ENCODE measurements around the gene C1D.

- TF ChIP-seq EZH2phosphoT487 (IDR thresholded peaks at IDR 0.05; ENCODE audit: borderline replicate concordance, low read depth, low read length) (no peak), CTCF (conservative IDR thresholded peaks at IDR 0.05; ENCODE audit: low read length) (no peak)
Measured at GRCh38 chr2:68023904-68024303, 38.9 kb downstream of the C1D start.

Measured in OCI-LY7 (cell line).